GM18873 (cell line): ENCODE data around the gene ERGIC3.

Experiments used
- ATAC-seq: cut with Tn5 transposase; IDR thresholded peaks from one replicate; pipeline ENCODE4 v1.9.1; 2021; ENCODE audit warnings: mild to moderate bottlenecking, moderate library complexity, moderate number of reproducible peaks; ENCODE audit not compliant: unreplicated experiment, low FRiP score

ERGIC3 gene

DNA sequence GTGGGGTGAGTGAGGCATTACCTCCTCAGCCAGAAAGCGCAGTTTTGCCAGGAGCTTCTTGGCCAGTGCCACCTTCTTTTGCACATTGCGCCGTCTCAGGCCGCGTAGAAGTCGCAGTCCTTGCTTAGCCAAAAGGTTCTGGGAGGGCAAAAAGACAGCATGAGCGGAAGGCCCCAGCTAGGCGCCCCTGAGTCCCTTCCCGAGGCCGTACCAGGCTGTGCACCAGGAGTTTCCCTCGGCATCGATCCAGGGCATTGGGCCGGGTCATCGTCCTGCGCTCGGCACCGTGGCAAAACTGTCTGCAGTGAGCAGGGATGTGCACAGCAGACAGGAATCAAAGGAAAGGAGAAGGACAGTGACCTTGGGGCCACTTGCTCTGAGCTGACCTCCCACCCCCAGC is 53.6 kb downstream of the ERGIC3 start:
- no peak for ATAC-seq

DNA sequence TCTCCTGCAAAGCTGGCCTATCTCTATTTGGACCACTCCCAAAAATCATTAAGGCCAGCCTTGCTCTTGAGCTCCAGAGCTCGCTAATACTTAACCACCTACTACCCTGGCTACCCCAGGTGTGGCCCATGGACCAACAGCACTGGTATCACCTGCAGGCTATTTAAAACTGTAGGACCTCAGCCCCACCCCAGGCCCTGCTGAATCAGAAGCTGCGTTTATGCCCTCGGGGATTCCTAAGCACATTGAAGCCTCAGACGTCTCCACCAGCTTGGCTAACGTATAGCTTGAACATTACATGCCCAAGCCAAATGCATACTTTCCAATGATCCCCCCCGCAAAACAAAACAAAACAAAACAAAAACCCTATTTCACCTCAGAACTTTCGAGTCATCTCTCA is 54.0 kb downstream of the ERGIC3 start:
- ATAC-seq: no peak

- ATAC-seq: no peak
Observed at GRCh38 chr20:35597186-35597585, 55.3 kb downstream of the ERGIC3 start.

- no peak for ATAC-seq
Observed at GRCh38 chr20:35598476-35598875, 56.6 kb downstream of the ERGIC3 start.

GRCh38 chr20:35598899-35599775 is 57.3 kb downstream of the ERGIC3 start:
- ATAC-seq: no peak

DNA sequence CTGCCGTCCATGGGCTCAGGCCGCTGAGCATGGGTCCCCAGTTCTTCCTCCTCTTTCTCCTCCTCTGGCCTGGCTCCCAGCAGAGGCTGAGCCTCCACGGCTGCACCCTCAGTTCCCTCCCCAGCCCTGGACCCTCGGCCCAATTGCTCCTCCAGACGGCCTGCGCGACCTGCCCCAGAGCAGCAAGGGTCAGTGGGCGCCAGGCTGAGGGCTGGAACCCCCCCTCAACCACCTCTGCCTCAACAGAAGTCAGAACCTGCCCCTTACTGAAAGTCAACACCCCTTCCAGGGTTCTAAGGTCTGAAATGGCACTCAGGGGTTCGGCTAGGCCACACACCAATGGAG is 57.9 kb downstream of the ERGIC3 start:
- ATAC-seq: no peak

- ATAC-seq: no peak
Observed at GRCh38 chr20:35600176-35600992, 58.5 kb downstream of the ERGIC3 start.

GRCh38 chr20:35600993-35601973 is 59.4 kb downstream of the ERGIC3 start:
- no peak for ATAC-seq

DNA sequence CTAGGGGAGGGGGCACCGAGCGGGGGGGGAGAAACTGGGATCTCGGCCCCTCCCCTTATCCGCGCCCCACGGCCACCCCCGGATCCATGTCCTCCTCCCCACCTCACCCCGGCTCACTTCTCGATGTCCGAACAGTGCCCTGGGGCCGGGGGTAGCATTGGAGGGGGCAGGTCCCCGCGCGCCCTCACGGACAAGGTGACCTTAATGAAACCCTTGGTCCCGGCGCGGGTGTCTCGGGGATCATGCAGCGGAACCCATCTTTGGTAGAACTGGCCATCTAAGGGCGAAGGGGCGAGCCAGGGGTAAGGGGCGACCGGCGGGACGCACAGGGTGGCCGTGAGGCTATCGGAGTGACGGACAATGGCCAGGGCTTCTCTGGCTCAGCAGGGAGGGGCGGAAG is 60.1 kb downstream of the ERGIC3 start:
- ATAC-seq: no peak

DNA sequence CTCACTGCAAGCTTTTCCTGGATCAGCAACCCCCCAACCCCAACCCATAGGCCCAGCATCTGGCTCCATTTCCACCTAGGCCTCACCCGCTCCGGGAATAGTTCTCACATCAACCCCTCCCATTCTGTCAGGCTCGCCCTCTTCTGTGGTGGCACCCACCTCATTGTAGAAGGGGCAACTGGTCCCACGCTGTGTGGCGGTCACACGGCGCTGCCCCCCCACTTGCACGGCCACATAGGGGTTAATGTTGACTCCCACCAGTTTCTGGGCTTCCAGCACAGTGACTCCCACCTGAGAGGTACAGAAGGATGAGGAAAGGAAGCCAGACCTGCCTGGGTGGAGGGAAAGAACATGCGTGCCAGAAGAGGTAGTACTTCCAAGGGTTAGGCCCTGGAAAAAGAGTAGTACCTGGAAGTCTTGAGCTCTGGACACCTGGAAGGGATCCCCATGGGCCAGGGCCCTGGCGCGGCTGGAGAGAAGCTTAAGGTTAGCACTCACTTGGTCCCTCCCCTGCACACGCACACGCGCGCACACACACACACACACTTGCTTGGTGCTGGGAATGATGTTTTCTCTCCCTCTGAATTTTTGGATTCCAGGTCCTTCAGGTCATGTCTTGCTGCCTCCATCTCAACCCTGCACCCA is 61.1 kb downstream of the ERGIC3 start:
- no peak for ATAC-seq

- no peak for ATAC-seq
Observed at GRCh38 chr20:35603695-35604448, 62.0 kb downstream of the ERGIC3 start.

- no peak for ATAC-seq
Observed at GRCh38 chr20:35604449-35604747, 62.5 kb downstream of the ERGIC3 start.

DNA sequence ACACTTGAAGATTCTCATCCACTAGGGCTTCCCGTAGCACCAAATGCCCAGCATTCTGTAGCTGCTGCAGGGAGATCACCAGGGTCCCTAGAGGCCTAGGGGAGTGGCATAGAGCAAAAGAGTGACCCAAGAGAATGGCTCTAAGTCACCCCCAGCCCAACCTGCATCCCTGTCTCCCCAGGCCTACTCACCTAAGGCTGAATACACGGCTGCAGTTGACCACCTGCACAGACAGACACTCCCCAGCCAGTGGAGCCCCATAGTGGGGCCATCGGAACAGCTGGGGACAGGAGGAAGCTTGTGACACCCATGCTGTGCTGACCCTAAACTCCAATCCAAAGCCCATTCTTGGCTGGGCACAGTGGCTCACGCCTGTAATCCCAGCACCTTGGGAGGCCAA is 64.2 kb downstream of the ERGIC3 start:
- ATAC-seq: no peak
